Astrocyte (in vitro differentiated cells and primary cell): ENCODE data around the gene BLTP3A.

Experiments
- CTCF ChIP-seq: IDR thresholded peaks from 2 replicates; pipeline ENCODE4 v1.5.1; 2011; ENCODE audit warnings: low read depth, mild to moderate bottlenecking, inconsistent platforms, low read length, moderate library complexity; ENCODE audit not compliant: insufficient read depth
- EZH2 ChIP-seq: IDR thresholded peaks from 2 replicates; pipeline ENCODE4 v1.6.1; 2012; ENCODE audit warnings: mild to moderate bottlenecking, low read length, inconsistent platforms; ENCODE audit not compliant: insufficient read depth

DNA sequence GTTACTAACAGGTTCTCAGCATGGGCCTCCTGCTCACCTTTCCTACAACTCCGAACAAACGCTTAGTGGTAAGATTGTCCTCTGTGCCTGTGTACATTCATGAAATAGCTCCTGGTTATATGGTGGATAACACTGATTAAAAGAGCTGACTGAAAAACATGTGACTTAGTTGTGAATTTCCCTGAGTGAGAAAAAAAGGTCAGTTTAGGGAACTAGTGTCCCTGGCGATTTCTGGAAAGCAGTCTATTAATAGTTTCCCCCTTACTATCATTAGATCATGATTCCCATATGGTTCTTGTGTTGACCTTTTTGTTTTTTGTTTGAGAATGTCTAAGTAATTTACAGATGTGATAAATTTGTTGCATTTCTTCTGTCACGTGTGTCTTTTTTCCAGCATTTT lies 18.9 kb upstream of the BLTP3A start:
- TF ChIP-seq CTCF = no peak
- TF ChIP-seq EZH2 = no peak
